PC-3 (cell line): ENCODE results near the gene ZNF286A.

Source experiments
- EZH2 ChIP-seq: fragments of 300-600 bp; sonication (generic); IDR thresholded peaks from one replicate; pipeline ENCODE4 v1.6.1; 2017; ENCODE audit warnings: antibody characterized with exemption, mild to moderate bottlenecking, low read length; ENCODE audit not compliant: unreplicated experiment
- TF ChIP-seq, protein P1 (sequence below): fragments of 300-600 bp; sonication (generic); conservative IDR thresholded peaks from 2 replicates; pipeline ENCODE4 v1.5.1; 2017; ENCODE audit warnings: antibody characterized with exemption, low read depth, mild to moderate bottlenecking, low read length

DNA sequence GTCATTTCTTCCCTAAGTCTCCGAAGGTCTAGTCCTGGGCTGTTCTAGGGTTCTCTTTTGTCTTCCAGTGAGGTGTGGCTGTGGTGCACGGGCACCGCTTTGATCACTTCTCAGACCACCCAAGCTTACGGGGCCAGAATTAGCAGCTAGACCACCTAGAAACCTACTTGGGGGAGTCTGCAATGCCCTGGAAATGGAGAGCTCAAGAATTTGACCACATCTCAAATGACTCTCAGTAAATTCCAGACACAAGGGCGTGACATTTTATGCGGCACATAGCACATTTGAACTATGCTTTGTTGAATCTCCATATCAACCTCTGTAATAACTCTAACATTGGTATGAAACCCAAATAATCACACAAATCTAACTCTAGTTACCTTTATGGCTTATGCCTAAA, 40.3 kb upstream of the ZNF286A start:
- TF ChIP-seq, protein P1, sequence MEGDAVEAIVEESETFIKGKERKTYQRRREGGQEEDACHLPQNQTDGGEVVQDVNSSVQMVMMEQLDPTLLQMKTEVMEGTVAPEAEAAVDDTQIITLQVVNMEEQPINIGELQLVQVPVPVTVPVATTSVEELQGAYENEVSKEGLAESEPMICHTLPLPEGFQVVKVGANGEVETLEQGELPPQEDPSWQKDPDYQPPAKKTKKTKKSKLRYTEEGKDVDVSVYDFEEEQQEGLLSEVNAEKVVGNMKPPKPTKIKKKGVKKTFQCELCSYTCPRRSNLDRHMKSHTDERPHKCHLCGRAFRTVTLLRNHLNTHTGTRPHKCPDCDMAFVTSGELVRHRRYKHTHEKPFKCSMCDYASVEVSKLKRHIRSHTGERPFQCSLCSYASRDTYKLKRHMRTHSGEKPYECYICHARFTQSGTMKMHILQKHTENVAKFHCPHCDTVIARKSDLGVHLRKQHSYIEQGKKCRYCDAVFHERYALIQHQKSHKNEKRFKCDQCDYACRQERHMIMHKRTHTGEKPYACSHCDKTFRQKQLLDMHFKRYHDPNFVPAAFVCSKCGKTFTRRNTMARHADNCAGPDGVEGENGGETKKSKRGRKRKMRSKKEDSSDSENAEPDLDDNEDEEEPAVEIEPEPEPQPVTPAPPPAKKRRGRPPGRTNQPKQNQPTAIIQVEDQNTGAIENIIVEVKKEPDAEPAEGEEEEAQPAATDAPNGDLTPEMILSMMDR: no peak
- TF ChIP-seq EZH2: no peak
